Right lobe of liver (tissue), 4 donors: ENCODE data around the gene GAS2L2.

ENCODE experiments used
- CTCF ChIP-seq, 4 donors: fragments of 200-600 bp in 3 of 4; fragments of 450-650 bp in 1 of 4; IDR thresholded peaks; one replicate each; pipeline versions ENCODE4 v1.5.1 to v1.8.0; 2016 to 2022; ENCODE audit warnings: antibody characterized with exemption in 4 of 4, mild to moderate bottlenecking in 2 of 4
- POLR2A ChIP-seq: fragments of 450-650 bp; IDR thresholded peaks from one replicate; pipeline ENCODE4 v1.6.1; 2017; ENCODE audit warnings: antibody characterized with exemption, mild to moderate bottlenecking
- donor health status: DM: no; HTN: no; CAD: no.
- donor health status: DM: no; HTN: no; CAD: no.
- donor health status: DM: no; HTN: yes; CAD: no.

GRCh38 chr17:35714988-35715387, 38.1 kb downstream of the GAS2L2 start:
- TF ChIP-seq CTCF (IDR thresholded peaks at IDR 0.05) (no peak), POLR2A (no peak)
